K562 (cell line): ENCODE measurements around the gene ARHGEF40. TPM values are rescaled to one million over a fixed set of nuclear protein-coding genes. Genes with fewer than 3 reads are reported as not detected.

Experiments used
- ATAC-seq: fragments of 200-7000 bp; cut with Tn5 transposase; 3 replicates; pipeline ENCODE4 v1.9.1; 2020; ENCODE audit warnings: moderate library complexity
- BruUV-seq: library from RNA; stranded (reverse); fragments of 400-500 nt; replicated peaks from 2 replicates; lab custom pipeline; 2021; lab: Mats Ljungman, UMichigan
- CTCF ChIA-PET: fragments of 300-600 bp; formaldehyde crosslinking; extraction: SDS; loops from one replicate; lab custom pipeline; 2021; ENCODE audit warnings: low intra/inter-chr PET ratio; lab: Yijun Ruan, JAX
- POLR2A ChIA-PET: fragments of 300-600, 350-650 bp; sonication (Branson Sonifier 250); formaldehyde crosslinking; extraction: SDS; loops from one replicate; lab custom pipeline; 2021; ENCODE audit warnings: antibody characterized with exemption, inconsistent platforms; lab: Yijun Ruan, JAX
- DNase-seq, 4 experiments: peaks; one replicate each; pipeline versions ENCODE4 v3.0.0 to v3.0.0-alpha.2; 2011 to 2018; ENCODE audit warnings: low spot score in 3 of 4, mixed read lengths in 3 of 4; ENCODE audit errors: extremely low read depth in 1 of 4
- FAIRE-seq: peaks from 2 replicates; lab custom pipeline; 2011; peaks lifted over from hg19 to GRCh38; lab: Jason Lieb, UNC
- H2AFZ ChIP-seq: 2 replicates; pipeline ENCODE4 v1.6.0; 2011; ENCODE audit warnings: low read depth, low read length, control low read depth, inconsistent platforms
- H3K27ac ChIP-seq: fragments of 200-600 bp; 3 replicates; pipeline ENCODE4 v1.8.0; 2011; ENCODE audit warnings: low read depth, mild to moderate bottlenecking, control low read depth, inconsistent platforms, low read length, moderate library complexity, mixed read lengths; ENCODE audit errors: extremely low read depth
- H3K27me3 ChIP-seq, 2 experiments: fragments of 300-600 bp in 1 of 2; 2 replicates in 1 of 2; 3 replicates in 1 of 2; pipeline versions ENCODE4 v1.6.0 to v1.8.0; 2011; ENCODE audit warnings: inconsistent platforms in 2 of 2, low read length in 2 of 2, mild to moderate bottlenecking in 1 of 2, mixed read lengths in 1 of 2, moderate library complexity in 1 of 2; ENCODE audit not compliant: control insufficient read depth in 2 of 2, insufficient read depth in 2 of 2
- H3K36me3 ChIP-seq: fragments of 300-600 bp; 3 replicates; pipeline ENCODE4 v1.8.0; 2011; ENCODE audit warnings: mild to moderate bottlenecking, low read length, inconsistent platforms; ENCODE audit not compliant: control insufficient read depth, insufficient read depth
- H3K4me1 ChIP-seq, 2 experiments: fragments of 200-600 bp in 1 of 2; replicated peaks in 1 of 2; 2 replicates in 1 of 2; 3 replicates in 1 of 2; pipeline versions ENCODE4 v1.5.1 to v1.8.0; 2011; ENCODE audit warnings: inconsistent platforms in 2 of 2, low read length in 2 of 2, mild to moderate bottlenecking in 1 of 2, mixed read lengths in 1 of 2, moderate library complexity in 1 of 2; ENCODE audit not compliant: control insufficient read depth in 2 of 2, insufficient read depth in 2 of 2
- H3K4me2 ChIP-seq: 2 replicates; pipeline ENCODE4 v1.6.1; 2011; ENCODE audit warnings: low read length, control low read depth, inconsistent platforms, mixed read lengths; ENCODE audit not compliant: insufficient read depth
- H3K4me3 ChIP-seq: fragments of 200-600 bp; sonication (generic), shearing (Covaris generic); 2 replicates; pipeline ENCODE4 v1.5.1; 2016; ENCODE audit warnings: control low read depth, inconsistent platforms
- H3K79me2 ChIP-seq: fragments of 200-600 bp; 3 replicates; pipeline ENCODE4 v1.8.0; 2011; ENCODE audit warnings: low read length, inconsistent platforms; ENCODE audit not compliant: control insufficient read depth, insufficient read depth
- H3K9ac ChIP-seq, 2 experiments: 2 replicates each; pipeline versions ENCODE4 v1.6.0 to v1.6.1; 2011; ENCODE audit warnings: low read depth in 2 of 2, low read length in 2 of 2, control low read depth in 1 of 2, inconsistent platforms in 1 of 2, mild to moderate bottlenecking in 1 of 2, mixed read lengths in 1 of 2; ENCODE audit not compliant: insufficient read depth in 1 of 2
- H3K9me1 ChIP-seq: one replicate; pipeline ENCODE4 v1.6.0; 2011; ENCODE audit warnings: inconsistent platforms, mild to moderate bottlenecking, low read length, moderate library complexity; ENCODE audit not compliant: control insufficient read depth, insufficient read depth
- H3K9me3 ChIP-seq: replicated peaks from 2 replicates; pipeline ENCODE4 v1.5.1; 2011; ENCODE audit warnings: low read depth, low read length, inconsistent platforms; ENCODE audit not compliant: control insufficient read depth, insufficient read depth
- H4K20me1 ChIP-seq: replicated peaks from 2 replicates; pipeline ENCODE4 v1.6.1; 2011; ENCODE audit warnings: low read length, inconsistent platforms, mixed read lengths; ENCODE audit not compliant: control insufficient read depth, insufficient read depth
- ATF3 ChIP-seq, 2 experiments: fragments of 450-650 bp in 1 of 2; sonication (generic) in 1 of 2; formaldehyde crosslinking in 1 of 2; IDR thresholded peaks in 1 of 2; conservative IDR thresholded peaks in 1 of 2; 2 replicates each; pipeline versions ENCODE4 v1.6.1 to v1.8.1; 2016 to 2023; ENCODE audit warnings: mild to moderate bottlenecking in 2 of 2, moderate library complexity in 2 of 2, inconsistent platforms in 1 of 2, missing genetic modification reagents in 1 of 2
- POLR2G ChIP-seq: fragments of 200-400 bp; formaldehyde crosslinking; IDR thresholded peaks from 2 replicates; pipeline ENCODE4 v1.6.1; 2017; ENCODE audit warnings: low read depth, mild to moderate bottlenecking, antibody characterized with exemption, low read length, moderate library complexity
- RAD21 ChIP-seq, 2 experiments: fragments of 250-450 bp in 1 of 2; fragments of 450-650 bp in 1 of 2; sonication (Bioruptor Pico) in 1 of 2; formaldehyde crosslinking in 1 of 2; IDR thresholded peaks in 1 of 2; conservative IDR thresholded peaks in 1 of 2; 2 replicates each; pipeline versions ENCODE4 v1.4.0 to v1.8.0; 2020 to 2022; ENCODE audit warnings: mild to moderate bottlenecking in 2 of 2, moderate library complexity in 1 of 2
- RBFOX2 ChIP-seq: fragments of 200-400 bp; formaldehyde crosslinking; IDR thresholded peaks from 2 replicates; pipeline ENCODE4 v1.6.1; 2017; ENCODE audit warnings: low read depth, mild to moderate bottlenecking, low read length, moderate library complexity
- ZBTB33 ChIP-seq: sonication (generic); formaldehyde crosslinking; IDR thresholded peaks from 2 replicates; pipeline ENCODE4 v1.8.1; 2023; ENCODE audit warnings: mild to moderate bottlenecking, missing genetic modification reagents
- ZNF592 ChIP-seq: fragments of 450-650 bp; IDR thresholded peaks from 2 replicates; pipeline ENCODE4 v1.6.1; 2017; ENCODE audit warnings: antibody characterized with exemption, mild to moderate bottlenecking
- ZNF740 ChIP-seq, 3 experiments: fragments of 200-800 bp in 1 of 3; sonication (Bioruptor generic) in 1 of 3; sonication (generic) in 1 of 3; formaldehyde crosslinking in 1 of 3; IDR thresholded peaks; 2 replicates each; pipeline versions ENCODE4 v1.6.1 to v1.8.0; 2016 to 2022; ENCODE audit warnings: mild to moderate bottlenecking in 2 of 3, missing compliant biosample characterization in 2 of 3, missing genetic modification characterization in 2 of 3, missing genetic modification reagents in 1 of 3
- WGBS: fragments of 100-300 bp; shearing (Covaris generic); methylation state at CpG from one replicate; pipeline ENCODE4 v1.1.6; 2016; ENCODE audit warnings: low coverage, mixed read lengths; ENCODE audit not compliant: insufficient coverage; ENCODE audit errors: missing lambda C conversion rate; 5-methylcytosine and 5-hydroxymethylcytosine counted together
- in situ Hi-C: fragments of 300-500 bp; cut with MboI; formaldehyde crosslinking; loops from 4 replicates; pipeline ENCODE4 v1.15.0; 2018; ENCODE audit warnings: inconsistent platforms, mixed read lengths
- intact Hi-C: fragments of 100-400 bp; cut with micrococcal nuclease; formaldehyde crosslinking; loops from 2 replicates; pipeline ENCODE4 v1.14.2; 2022
- polyA plus RNA-seq, 8 experiments: library from polyadenylated mRNA; depleted of rRNA in 4 of 8; stranded (reverse) in 5 of 8; unstranded in 3 of 8; fragments of >200 nt; fragmentation: Nextera tagmentation in 2 of 8; fragmentation: Illumina TruSeq in 1 of 8; extraction: Ambion mirVana in 2 of 8; extraction: Trizol in 1 of 8; gene quantifications; 2 replicates each; pipeline versions ENCODE4 v1.2.1 to v1.2.3, GENCODE V29; 2011 to 2014; ENCODE audit warnings: inconsistent platforms in 1 of 8, missing spikeins in 1 of 8
- total RNA-seq, 7 experiments: library from RNA; depleted of rRNA in 6 of 7; stranded (reverse); fragments of >200 nt in 6 of 7; fragmentation: Illumina TruSeq in 2 of 7; extraction: Trizol in 2 of 7; gene quantifications; 2 replicates each; pipeline versions ENCODE4 v1.2.1 to v1.2.3, GENCODE V29; 2011 to 2021; ENCODE audit warnings: low replicate concordance in 1 of 7

Gene ARHGEF40
- total and polyA plus RNA-seq, 9 of the 15 experiments (the other 6 are each of a cell fraction or from before 2014, with no cell fraction given): 0.42 to 6.3 (median 3.8) TPM

DNA sequence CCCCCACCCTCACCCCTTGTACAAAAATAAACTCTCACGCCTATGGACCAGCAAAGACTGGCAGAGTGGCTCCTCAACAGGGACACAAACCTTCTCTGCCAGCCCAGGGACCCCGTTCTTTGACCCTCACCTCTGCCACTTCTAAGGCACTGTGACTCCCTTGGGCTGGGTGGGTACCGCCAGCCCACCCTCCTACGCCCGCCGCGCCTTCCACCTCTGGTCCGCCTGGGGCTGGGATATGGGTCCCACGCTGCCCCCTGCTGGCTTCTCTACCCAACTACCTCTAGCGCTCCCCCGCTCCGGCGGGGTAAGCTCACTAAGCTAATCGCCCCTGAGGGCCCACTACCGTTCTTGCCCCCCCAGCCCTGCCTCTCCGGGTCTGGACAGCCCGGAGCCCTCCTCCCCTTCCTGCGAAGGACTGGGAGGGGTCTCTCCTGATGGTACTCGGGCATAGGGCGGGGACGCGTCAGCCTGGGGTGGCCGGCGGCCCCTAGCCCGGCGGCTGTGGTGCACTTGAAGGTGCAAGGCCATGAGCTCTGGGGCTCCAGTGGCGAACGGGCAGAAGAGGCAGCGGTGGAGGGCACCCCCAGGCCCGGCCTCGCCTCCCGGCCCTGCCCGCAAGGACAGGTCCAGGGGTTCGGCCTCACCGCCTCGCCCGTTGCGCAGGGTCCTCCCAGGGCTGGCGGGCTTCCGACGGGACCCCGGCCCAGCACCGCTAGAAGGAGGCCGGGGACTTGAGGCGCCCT, 20.3 kb downstream of the ARHGEF40 start:
- ChIA-PET CTCF (no interaction called here), POLR2A (interaction anchor here (0.6 kb wide), 2 partner anchors 22 to 78 kb away, joined by 3 to 4 read pairs; no protein-coding TSS in a partner anchor)
- intact Hi-C loops: loop anchor here (1.0 kb wide), 1 partner anchor 22 kb away; no protein-coding TSS in a partner anchor
- peaks cover 2 to 29% of the 10 kb centered on the region in 2 experiments; a peak in 3 of 5 replicates for H3K4me1 ChIP-seq
- H3K9me1 ChIP-seq: no peaks in the 10 kb centered on the region
- no peak overlapping the region for H3K27ac ChIP-seq
- peaks cover 5% of the 10 kb centered on the region; the same call in 1 of the 3 replicates for H3K36me3 ChIP-seq
- H3K9ac ChIP-seq: no peak overlapping the region
- no TSS peak for BruUV-seq
- H3K27me3 ChIP-seq: no peaks in the 10 kb centered on the region
- no peaks in the 10 kb centered on the region for H3K9me3 ChIP-seq
- WGBS: 96% methylated on average over 8 of the region's 45 CpGs
- FAIRE-seq: no peak
- H3K79me2 ChIP-seq: no peaks in the 10 kb centered on the region
- peak in 3 of 4 experiments; percentile 36 to 53 (median 36) for DNase-seq
- in situ Hi-C loops: no loop called here
- no peak overlapping the region for H3K4me2 ChIP-seq
- ATAC-seq: peak; percentile 45; the same call in 2 of the 3 replicates
- no peaks in the 10 kb centered on the region for H4K20me1 ChIP-seq
- H2AFZ ChIP-seq: no peak overlapping the region
- no peak overlapping the region for H3K4me3 ChIP-seq
- TF ChIP-seq RAD21 (CRISPR knock-in tag; conservative IDR thresholded peaks at IDR 0.05 in 1 of 2, IDR thresholded peaks at IDR 0.05 in 1 of 2) (peak in 1 of 2 experiments; percentile 21; a peak in 1 of 4 replicates), ZNF740 (CRISPR knock-in tag; IDR thresholded peaks at IDR 0.05) (0 out of 2 replicates have a peak, but pooled peaks have one; percentile 32), ZNF740 (tag; IDR thresholded peaks at IDR 0.05) (no peak), ZNF592 (no peak), RBFOX2 (0 out of 2 replicates have a peak, but pooled peaks have one; percentile 14), ZBTB33 (CRISPR knock-in tag) (peak; percentile 100), POLR2G (0 out of 2 replicates have a peak, but pooled peaks have one; percentile 34), ATF3 (IDR thresholded peaks at IDR 0.05) (peak; percentile 70), ATF3 (CRISPR knock-in tag; conservative IDR thresholded peaks at IDR 0.05) (no peak)
